Occipital lobe (tissue), 2 donors: ENCODE results near the gene UNC119B. TPM values are rescaled to one million over a fixed set of nuclear protein-coding genes. Genes with fewer than 3 reads are reported as not detected.
A peak's percentile ranks its signal among the peaks of the same experiment; 100 is the strongest.
"Not testable (repeated sequence)": the region's sequence is repeated elsewhere in the genome, so short reads cannot be mapped to it uniquely, and the experiment has no call there.

Source experiments
- DNase-seq: peaks from one replicate; lab custom pipeline; 2025; lab: John Stamatoyannopoulos, UW
- total RNA-seq: library from RNA; depleted of rRNA; stranded (reverse); fragments of >200 nt; gene quantifications from one replicate; pipeline ENCODE4 v1.2.3, GENCODE V29; 2014

The UNC119B gene
- 11.9 TPM for total RNA-seq

- DNase-seq: peak; percentile 58
Observed at GRCh38 chr12:120710031-120710804, at the start of gene UNC119B. Gene UNC119B, plus strand, starts transcription at chr12:120710458. Its CDS starts 17 bp downstream, at chr12:120710475.

- no peak for DNase-seq
Observed at GRCh38 chr12:120661432-120661831, 48.8 kb upstream of the UNC119B start.

- DNase-seq: no peak
Observed at GRCh38 chr12:120662879-120663278, 47.4 kb upstream of the UNC119B start.

- no peak for DNase-seq
Observed at GRCh38 chr12:120663741-120664140, 46.5 kb upstream of the UNC119B start.

- DNase-seq: no peak
Observed at GRCh38 chr12:120666571-120667390, 43.5 kb upstream of the UNC119B start.

GRCh38 chr12:120668091-120668867 lies 42.0 kb upstream of the UNC119B start:
- no peak for DNase-seq

GRCh38 chr12:120668868-120669840 lies 41.1 kb upstream of the UNC119B start:
- DNase-seq: no peak

- not testable (repeated sequence) for DNase-seq
Observed at GRCh38 chr12:120670237-120670636, 40.0 kb upstream of the UNC119B start.

- DNase-seq: no peak
Observed at GRCh38 chr12:120670667-120671066, 39.6 kb upstream of the UNC119B start.

GRCh38 chr12:120674097-120674636 lies 36.1 kb upstream of the UNC119B start:
- DNase-seq: no peak

- DNase-seq: no peak
Observed at GRCh38 chr12:120677765-120678473, 32.3 kb upstream of the UNC119B start.

GRCh38 chr12:120678572-120678971 lies 31.7 kb upstream of the UNC119B start:
- DNase-seq: no peak

GRCh38 chr12:120680165-120680738 lies 30.0 kb upstream of the UNC119B start:
- no peak for DNase-seq

GRCh38 chr12:120684523-120684932 lies 25.7 kb upstream of the UNC119B start:
- no peak for DNase-seq

- DNase-seq: no peak
Observed at GRCh38 chr12:120685522-120685921, 24.7 kb upstream of the UNC119B start.

GRCh38 chr12:120686151-120686689 lies 24.0 kb upstream of the UNC119B start:
- DNase-seq: peak; percentile 94

- DNase-seq: peak; percentile 99
Observed at GRCh38 chr12:120686690-120687577, 23.3 kb upstream of the UNC119B start, which contains the start of gene MLEC. Gene MLEC, plus strand, starts transcription at chr12:120687149. Its CDS starts 148 bp downstream, at chr12:120687297.
